CD4-positive, alpha-beta memory T cell (primary cell): Measurements from ENCODE around the gene TMEM170B. TPM values are rescaled to one million over a fixed set of nuclear protein-coding genes. Genes with fewer than 3 reads are reported as not detected.

Experiments used
- CTCF ChIA-PET: fragments of 350-600 bp; sonication (Branson Sonifier 250); formaldehyde crosslinking; loops from one replicate; lab custom pipeline; 2021; ENCODE audit warnings: inconsistent platforms; ENCODE audit not compliant: partially characterized antibody; lab: Charles Lee
- POLR2A ChIA-PET: fragments of 350-600 bp; sonication (Branson Sonifier 250); formaldehyde crosslinking; loops from one replicate; lab custom pipeline; 2021; ENCODE audit not compliant: partially characterized antibody; lab: Charles Lee
- DNase-seq, 5 donors: peaks; one replicate each; pipeline versions ENCODE4 v3.0.0 to v3.0.0-alpha.2; 2020 to 2022; ENCODE audit warnings: mixed read lengths in 1 of 5
- H3K27ac ChIP-seq: one replicate; pipeline ENCODE4 v1.7.0; 2013; ENCODE audit warnings: low read depth, low read length
- H3K27me3 ChIP-seq: 2 replicates; pipeline ENCODE4 v1.7.0; 2013; ENCODE audit warnings: mild to moderate bottlenecking, low read length, moderate library complexity; ENCODE audit not compliant: insufficient read depth
- H3K36me3 ChIP-seq: 2 replicates; pipeline ENCODE4 v1.7.0; 2013; ENCODE audit warnings: mild to moderate bottlenecking, low read length, moderate library complexity; ENCODE audit not compliant: insufficient read depth
- H3K4me1 ChIP-seq: 2 replicates; pipeline ENCODE4 v1.7.0; 2013; ENCODE audit warnings: mild to moderate bottlenecking, low read length, moderate library complexity; ENCODE audit not compliant: insufficient read depth
- H3K4me3 ChIP-seq, 2 donors: one replicate each; pipeline ENCODE4 v1.7.0; 2013; ENCODE audit warnings: low read length in 2 of 2, mild to moderate bottlenecking in 1 of 2
- H3K9me3 ChIP-seq, 2 donors: one replicate each; pipeline ENCODE4 v1.7.0; 2013; ENCODE audit warnings: low read length in 2 of 2, control low read depth in 1 of 2; ENCODE audit not compliant: control insufficient read depth in 1 of 2
- H3K27ac Mint-ChIP-seq, 7 donors: one replicate each; pipeline ENCODE4 v1.8.0; 2020 to 2021; ENCODE audit warnings: mixed read lengths in 7 of 7, mild to moderate bottlenecking in 6 of 7, inconsistent platforms in 3 of 7, moderate library complexity in 3 of 7
- H3K27me3 Mint-ChIP-seq, 2 donors: one replicate each; pipeline ENCODE4 v1.8.0; 2020 to 2021; ENCODE audit warnings: mixed read lengths in 2 of 2
- H3K36me3 Mint-ChIP-seq, 2 donors: one replicate each; pipeline ENCODE4 v1.8.0; 2020 to 2021; ENCODE audit warnings: mixed read lengths in 2 of 2, inconsistent platforms in 1 of 2, mild to moderate bottlenecking in 1 of 2
- H3K4me1 Mint-ChIP-seq, 4 donors: one replicate each; pipeline ENCODE4 v1.8.0; 2020 to 2021; ENCODE audit warnings: mixed read lengths in 4 of 4, mild to moderate bottlenecking in 1 of 4
- H3K4me3 Mint-ChIP-seq, 8 donors: one replicate each; pipeline ENCODE4 v1.8.0; 2020 to 2021; ENCODE audit warnings: mixed read lengths in 8 of 8, mild to moderate bottlenecking in 7 of 8, moderate library complexity in 6 of 8, inconsistent platforms in 3 of 8
- H3K9me3 Mint-ChIP-seq, 8 donors: one replicate each; pipeline ENCODE4 v1.8.0; 2020 to 2021; ENCODE audit warnings: mixed read lengths in 8 of 8, mild to moderate bottlenecking in 5 of 8, inconsistent platforms in 3 of 8, moderate library complexity in 1 of 8
- intact Hi-C: fragments of 100-400 bp; cut with micrococcal nuclease; formaldehyde crosslinking; loops from one replicate; pipeline ENCODE4 v1.15.1; 2023
- polyA plus RNA-seq, 2 donors: library from polyadenylated mRNA; unstranded; fragments of 300-500 nt; fragmentation: Illumina TruSeq; gene quantifications; one replicate each; pipeline ENCODE4 v1.2.3, GENCODE V29; 2021
- total RNA-seq, 2 experiments: library from RNA; stranded (reverse); gene quantifications; one replicate each; pipeline ENCODE4 v1.2.3, GENCODE V29; 2021

The TMEM170B gene
- total and polyA plus RNA-seq, 4 experiments from 2014 or later: 0.08 to 2.1 (median 1.2) TPM

DNA sequence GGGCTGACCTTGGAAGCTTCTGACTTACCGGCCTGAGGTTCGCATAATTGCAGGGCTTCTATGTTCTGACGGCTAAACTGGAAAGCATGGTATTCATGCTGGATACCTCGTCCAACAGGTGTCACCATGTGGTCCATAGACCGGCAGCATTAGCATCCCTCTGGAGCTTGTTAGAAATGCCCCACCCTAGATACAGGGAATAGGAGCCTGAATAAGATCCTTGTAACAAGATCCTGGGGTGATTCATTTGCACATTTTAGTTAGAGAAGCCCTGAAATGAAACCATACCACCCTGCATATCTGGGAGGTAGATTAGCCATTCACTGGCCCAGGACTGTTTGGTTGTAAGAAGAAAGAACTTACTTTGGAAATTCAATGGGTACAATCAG, 77.7 kb downstream of the TMEM170B start:
- Mint-ChIP-seq H3K27me3 (peaks cover 0 to 8% of the 10 kb centered on the region in 2 donors), H3K36me3 (no peaks in the 10 kb centered on the region), H3K9me3 (no peaks in the 10 kb centered on the region), H3K27ac (no peak overlapping the region), H3K4me3 (no peak overlapping the region), H3K4me1 (no peaks in the 10 kb centered on the region)
- no peaks in the 10 kb centered on the region for H3K4me1 ChIP-seq
- intact Hi-C loops: no loop called here
- no peak for DNase-seq
- no peaks in the 10 kb centered on the region for H3K36me3 ChIP-seq
- H3K4me3 ChIP-seq: no peak overlapping the region
- H3K27ac ChIP-seq: no peak overlapping the region
- H3K9me3 ChIP-seq: no peaks in the 10 kb centered on the region
- CTCF ChIA-PET: interaction anchor here (1.0 kb wide), 1 partner anchor 10 kb away, joined by 3 read pairs; no protein-coding TSS in a partner anchor
- POLR2A ChIA-PET: no interaction called here
- H3K27me3 ChIP-seq: no peaks in the 10 kb centered on the region

DNA sequence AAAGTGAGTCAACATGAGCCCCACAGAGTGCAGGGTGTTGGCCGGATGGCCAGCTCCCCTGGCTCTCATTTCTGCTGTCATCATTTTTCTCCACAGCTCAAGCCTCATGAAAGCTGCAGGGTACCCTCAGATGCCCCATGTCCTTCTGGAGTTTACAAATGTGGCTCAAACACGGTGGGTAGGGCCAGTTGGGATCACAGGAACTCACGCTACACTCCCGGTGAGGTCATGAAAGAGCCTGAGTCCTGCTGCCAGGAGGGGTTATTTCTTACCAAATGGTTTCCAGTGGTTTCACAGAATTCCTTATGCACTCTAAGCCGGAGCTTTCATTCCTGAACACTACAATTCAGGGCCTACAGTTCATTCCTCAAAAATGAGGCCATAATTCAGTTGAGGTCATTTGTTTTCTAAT, 78.7 kb downstream of the TMEM170B start:
- Mint-ChIP-seq H3K36me3 (no peaks in the 10 kb centered on the region), H3K27me3 (peaks cover 0 to 3% of the 10 kb centered on the region in 2 donors), H3K9me3 (no peaks in the 10 kb centered on the region), H3K27ac (no peak overlapping the region), H3K4me1 (no peaks in the 10 kb centered on the region), H3K4me3 (no peak overlapping the region)
- Histone ChIP-seq H3K27ac (no peak overlapping the region), H3K4me1 (no peaks in the 10 kb centered on the region), H3K9me3 (no peaks in the 10 kb centered on the region), H3K36me3 (no peaks in the 10 kb centered on the region), H3K27me3 (no peaks in the 10 kb centered on the region), H3K4me3 (no peak overlapping the region)
- intact Hi-C loops: no loop called here
- ChIA-PET POLR2A (no interaction called here), CTCF (interaction anchor here (1.0 kb wide), 1 partner anchor 9 kb away, joined by 3 read pairs; no protein-coding TSS in a partner anchor)
- no peak for DNase-seq

DNA sequence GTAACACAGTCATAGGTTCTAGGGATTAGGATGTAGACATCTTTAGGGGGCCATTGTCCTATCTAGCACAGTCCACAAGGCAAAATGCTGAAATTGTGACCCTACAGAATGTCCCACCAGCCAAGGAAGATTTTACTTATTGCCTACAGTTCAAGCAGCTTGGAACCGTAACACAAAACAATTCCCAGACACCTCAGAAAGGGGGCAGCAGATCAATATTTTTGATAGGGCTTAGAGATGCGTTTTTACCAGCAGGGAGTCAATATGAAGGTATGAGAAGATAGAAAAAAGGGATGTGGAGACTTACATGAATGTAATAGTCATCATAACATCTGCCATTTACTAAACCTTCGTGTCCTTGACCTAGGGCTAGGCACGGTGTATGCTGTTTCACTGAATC, 81.0 kb downstream of the TMEM170B start:
- POLR2A ChIA-PET: no interaction called here
- CTCF ChIA-PET: no interaction called here
- intact Hi-C loops: no loop called here
- Mint-ChIP-seq H3K4me3 (no peak overlapping the region), H3K4me1 (no peaks in the 10 kb centered on the region), H3K36me3 (no peaks in the 10 kb centered on the region), H3K9me3 (no peaks in the 10 kb centered on the region), H3K27me3 (peaks cover 0 to 2% of the 10 kb centered on the region in 2 donors), H3K27ac (no peak overlapping the region)
- Histone ChIP-seq H3K36me3 (no peaks in the 10 kb centered on the region), H3K27me3 (no peaks in the 10 kb centered on the region), H3K4me3 (no peak overlapping the region), H3K27ac (no peak overlapping the region), H3K4me1 (no peaks in the 10 kb centered on the region), H3K9me3 (no peaks in the 10 kb centered on the region)
- no peak for DNase-seq

DNA sequence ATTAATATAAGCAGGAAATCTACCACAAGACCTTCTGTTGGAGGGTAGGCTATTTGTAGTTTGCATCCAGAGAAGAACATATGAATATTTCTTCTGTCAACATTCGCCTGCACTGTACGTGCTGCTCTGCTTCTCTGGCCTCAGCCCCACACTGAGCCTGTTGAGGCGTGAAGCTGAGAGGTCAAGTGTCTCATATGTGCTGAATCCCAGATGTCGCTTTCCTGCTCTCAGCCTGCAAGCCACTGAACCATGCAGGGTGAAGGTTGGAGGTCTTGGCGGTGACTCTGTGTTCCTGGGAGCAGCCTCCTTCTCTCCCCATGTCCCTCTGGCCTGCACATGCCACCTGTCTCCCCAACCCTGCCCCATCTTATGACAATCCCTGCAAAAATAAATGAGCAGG, 83.6 kb downstream of the TMEM170B start:
- H3K27ac ChIP-seq: no peak overlapping the region
- CTCF ChIA-PET: no interaction called here
- Mint-ChIP-seq H3K27me3 (peaks cover under 1 to 2% of the 10 kb centered on the region in 2 donors), H3K4me3 (no peak overlapping the region), H3K27ac (no peak overlapping the region), H3K36me3 (no peaks in the 10 kb centered on the region), H3K4me1 (no peaks in the 10 kb centered on the region), H3K9me3 (no peaks in the 10 kb centered on the region)
- no peaks in the 10 kb centered on the region for H3K4me1 ChIP-seq
- H3K27me3 ChIP-seq: no peaks in the 10 kb centered on the region
- no peak for DNase-seq
- H3K9me3 ChIP-seq: no peaks in the 10 kb centered on the region
- intact Hi-C loops: no loop called here
- no peak overlapping the region for H3K4me3 ChIP-seq
- no peaks in the 10 kb centered on the region for H3K36me3 ChIP-seq
- POLR2A ChIA-PET: no interaction called here

DNA sequence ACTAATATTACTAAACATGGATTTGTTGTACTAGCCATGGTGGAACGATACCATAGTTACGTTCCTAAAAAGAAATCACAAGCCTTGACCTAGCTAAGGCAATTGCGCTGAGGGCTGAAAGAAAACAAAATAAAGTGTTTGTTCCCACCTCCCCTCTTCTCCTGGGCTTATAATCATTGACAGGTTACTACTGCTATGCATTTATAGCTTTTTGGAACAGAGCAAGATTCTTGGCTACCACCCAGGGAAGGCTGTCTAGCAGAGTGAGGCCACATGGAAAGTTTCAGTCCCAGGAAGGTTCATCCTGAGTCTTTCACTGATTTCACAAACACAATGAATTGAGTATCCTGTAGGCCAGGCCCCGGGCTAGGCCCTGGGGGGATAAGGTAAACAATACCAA, 84.6 kb downstream of the TMEM170B start:
- H3K4me3 Mint-ChIP-seq: no peak overlapping the region
- POLR2A ChIA-PET: no interaction called here
- Histone ChIP-seq H3K4me1 (no peaks in the 10 kb centered on the region), H3K36me3 (no peaks in the 10 kb centered on the region), H3K9me3 (no peaks in the 10 kb centered on the region), H3K27ac (no peak overlapping the region), H3K27me3 (no peaks in the 10 kb centered on the region), H3K4me3 (no peak overlapping the region)
- no peaks in the 10 kb centered on the region for H3K36me3 Mint-ChIP-seq
- CTCF ChIA-PET: no interaction called here
- intact Hi-C loops: no loop called here
- H3K27me3 Mint-ChIP-seq: peaks cover 2 to 3% of the 10 kb centered on the region in 2 donors
- no peaks in the 10 kb centered on the region for H3K9me3 Mint-ChIP-seq
- no peak for DNase-seq
- H3K27ac Mint-ChIP-seq: no peak overlapping the region
- H3K4me1 Mint-ChIP-seq: no peaks in the 10 kb centered on the region

DNA sequence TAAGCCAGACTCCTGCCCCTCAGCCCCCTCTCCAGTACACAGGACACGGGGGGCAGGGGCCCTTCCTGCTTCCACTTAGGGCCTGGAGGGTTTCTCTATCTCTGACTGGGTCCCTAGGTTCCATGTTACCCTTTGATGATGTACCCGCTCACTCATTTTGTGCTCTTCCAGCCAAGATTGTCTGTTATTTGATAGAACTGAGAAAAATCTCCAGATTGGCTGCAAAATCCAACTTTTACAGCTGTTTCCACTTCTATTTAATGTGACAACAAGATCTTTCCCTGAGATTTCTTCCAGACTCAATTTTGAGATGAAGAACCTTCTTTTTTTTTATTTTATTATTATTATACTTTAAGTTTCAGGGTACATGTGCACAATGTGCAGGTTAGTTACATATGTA, 85.7 kb downstream of the TMEM170B start:
- Histone ChIP-seq H3K4me1 (no peaks in the 10 kb centered on the region), H3K27me3 (no peaks in the 10 kb centered on the region), H3K9me3 (no peaks in the 10 kb centered on the region), H3K4me3 (no peak overlapping the region), H3K36me3 (no peaks in the 10 kb centered on the region), H3K27ac (no peak overlapping the region)
- intact Hi-C loops: no loop called here
- ChIA-PET POLR2A (no interaction called here), CTCF (no interaction called here)
- no peaks in the 10 kb centered on the region for H3K4me1 Mint-ChIP-seq
- DNase-seq: no peak
- H3K9me3 Mint-ChIP-seq: peaks cover 0 to 2% (median 0%) of the 10 kb centered on the region in 8 donors
- peaks cover 5 to 8% of the 10 kb centered on the region in 2 donors for H3K27me3 Mint-ChIP-seq
- H3K36me3 Mint-ChIP-seq: no peaks in the 10 kb centered on the region
- H3K27ac Mint-ChIP-seq: no peak overlapping the region
- no peak overlapping the region for H3K4me3 Mint-ChIP-seq

DNA sequence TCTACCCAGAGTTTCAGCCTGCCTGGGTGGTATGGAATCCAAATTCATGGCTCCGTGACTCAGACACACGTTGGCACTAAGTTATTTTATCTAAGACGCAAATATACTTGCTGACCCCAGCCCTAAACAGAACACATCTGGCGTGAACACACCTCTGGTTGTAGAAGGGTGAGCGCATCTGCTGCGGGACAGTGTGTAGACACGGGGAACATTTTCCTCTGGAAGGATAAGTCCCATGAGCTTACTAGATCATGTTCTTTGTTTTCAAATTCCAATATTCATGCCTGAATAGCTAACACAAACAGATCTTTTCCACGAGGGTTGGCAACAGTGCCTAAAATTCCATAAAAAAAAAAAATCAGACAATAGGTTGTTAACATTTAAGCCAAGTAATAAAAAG, 87.8 kb downstream of the TMEM170B start:
- intact Hi-C loops: no loop called here
- POLR2A ChIA-PET: no interaction called here
- no peaks in the 10 kb centered on the region for H3K4me1 Mint-ChIP-seq

DNA sequence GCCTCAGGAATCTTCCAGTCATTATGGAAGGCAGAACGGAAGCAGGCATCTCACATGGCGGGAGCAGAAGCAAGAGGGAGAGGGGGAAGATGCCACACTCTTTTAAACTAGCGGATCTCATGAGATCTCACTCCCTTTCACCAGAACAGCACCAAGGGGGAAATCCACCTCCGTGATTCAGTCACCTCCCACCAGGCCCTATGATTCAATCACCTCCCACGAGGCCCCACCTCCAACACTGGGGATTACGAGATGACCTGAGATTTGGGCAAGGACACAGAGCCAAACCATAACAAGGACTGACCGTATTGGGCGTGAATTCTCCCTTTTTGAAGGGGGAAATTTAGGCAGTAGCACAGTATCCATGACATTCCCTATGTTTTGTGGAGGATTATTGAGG, 88.8 kb downstream of the TMEM170B start:
- Mint-ChIP-seq H3K4me1 (no peaks in the 10 kb centered on the region), H3K36me3 (no peaks in the 10 kb centered on the region), H3K27ac (no peak overlapping the region), H3K4me3 (no peak overlapping the region), H3K9me3 (peaks cover 0 to 2% (median 0%) of the 10 kb centered on the region in 8 donors), H3K27me3 (peaks cover 10 to 19% of the 10 kb centered on the region in 2 donors)
- H3K4me3 ChIP-seq: no peak overlapping the region
- POLR2A ChIA-PET: no interaction called here
- H3K36me3 ChIP-seq: no peaks in the 10 kb centered on the region
- no peak overlapping the region for H3K27ac ChIP-seq
- no peak for DNase-seq
- no peaks in the 10 kb centered on the region for H3K4me1 ChIP-seq
- CTCF ChIA-PET: no interaction called here
- intact Hi-C loops: no loop called here
- no peaks in the 10 kb centered on the region for H3K27me3 ChIP-seq
- H3K9me3 ChIP-seq: no peaks in the 10 kb centered on the region

More for the DNA sequence above, 87.8 kb downstream of the TMEM170B start:
- Histone ChIP-seq H3K27me3 (no peaks in the 10 kb centered on the region), H3K36me3 (no peaks in the 10 kb centered on the region), H3K4me3 (no peak overlapping the region), H3K9me3 (no peaks in the 10 kb centered on the region), H3K27ac (no peak overlapping the region), H3K4me1 (no peaks in the 10 kb centered on the region)
- DNase-seq: no peak
- Mint-ChIP-seq H3K27ac (no peak overlapping the region), H3K9me3 (peaks cover 0 to 2% (median 0%) of the 10 kb centered on the region in 8 donors), H3K4me3 (no peak overlapping the region), H3K27me3 (peaks cover 10 to 14% of the 10 kb centered on the region in 2 donors), H3K36me3 (no peaks in the 10 kb centered on the region)
- CTCF ChIA-PET: interaction anchor here (1.3 kb wide), 1 partner anchor 10 kb away, joined by 3 read pairs; no protein-coding TSS in a partner anchor
